ENCODE measurements around the gene KCTD7. TPM values are rescaled to one million over a fixed set of nuclear protein-coding genes. Genes with fewer than 3 reads are reported as not detected.

KCTD7 gene
- total and polyA plus RNA-seq, 2 of the 4 experiments (the other 2 are of a cell fraction): 6.1 to 12.8 TPM

DNA sequence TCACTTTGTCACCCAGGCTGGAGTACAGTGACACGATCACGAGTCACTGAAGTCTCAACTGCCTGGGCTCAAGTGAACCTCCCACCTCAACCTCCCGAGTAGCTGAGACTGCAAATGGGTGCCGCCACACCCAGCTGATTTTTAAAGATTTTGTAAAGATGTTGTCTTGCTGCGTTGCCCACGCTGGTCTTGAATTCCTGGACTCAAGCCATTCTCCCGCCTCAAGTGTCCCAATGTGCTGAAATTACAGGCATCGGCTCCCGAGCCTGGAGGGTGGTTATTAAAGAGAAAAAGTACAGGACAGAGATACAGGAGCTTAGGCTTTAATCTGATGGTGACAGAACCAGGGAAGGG lies 55.1 kb downstream of the KCTD7 start:
- Histone ChIP-seq H3K56ac (ENCODE audit: extremely low read depth, insufficient read depth, low read length) (no peak overlapping the region), H3K79me1 (ENCODE audit: low read depth in 1 of 2, low read length in 2 of 2) (peaks cover 20 to 76% of the 10 kb centered on the region in 2 experiments), H2BK15ac (ENCODE audit: low read depth, low read length) (no peak overlapping the region), H3K18ac (ENCODE audit: low read depth, low read length) (no peak overlapping the region), H3K4ac (ENCODE audit: low read depth, low read length) (peak overlapping the region; percentile 64), H2BK120ac (ENCODE audit: low read depth, low read length) (no peak overlapping the region), H3K36me3 (ENCODE audit: control insufficient read depth, insufficient read depth, low read length) (peaks cover 2% of the 10 kb centered on the region; the same call in 1 of the 2 replicates), H2BK5ac (ENCODE audit: low read depth, low read length, poor library complexity, severe bottlenecking) (peak overlapping the region; percentile 55), H4K5ac (ENCODE audit: low read depth, low read length) (no peak overlapping the region), H2AK9ac (replicated peaks; ENCODE audit: low read depth, low read length, poor library complexity) (peak overlapping the region; percentile 72), H3K4me3 (ENCODE audit: insufficient read depth, low read depth, low read length) (no peak overlapping the region), H3K4me1 (ENCODE audit: control insufficient read depth, insufficient read depth, low read length) (0 out of 2 replicates have a peak, but pooled peaks cover 3% of the 10 kb centered on the region), H4K20me1 (ENCODE audit: insufficient read depth, low read length) (peaks cover 20% of the 10 kb centered on the region), H2AK5ac (ENCODE audit: low read depth, low read length) (peak overlapping the region; percentile 56), H3K27me3 (ENCODE audit: control insufficient read depth, insufficient read depth, low read length) (no peaks in the 10 kb centered on the region), H3K23ac (ENCODE audit: low read depth, low read length) (peak overlapping the region; percentile 60), H3K27ac (ENCODE audit: insufficient read depth, low read length) (peak overlapping the region; percentile 7; the same call in 1 of the 2 replicates), H3K9me3 (ENCODE audit: control insufficient read depth, insufficient read depth, low read length) (no peaks in the 10 kb centered on the region), H4K8ac (ENCODE audit: low read depth in 2 of 2, low read length in 2 of 2) (peak overlapping the region in 1 of 2 experiments; percentile 46; a peak in 1 of 4 replicates), H3K9ac (ENCODE audit: low read depth, low read length) (no peak overlapping the region), H3K14ac (replicated peaks; ENCODE audit: low read depth, low read length) (no peak overlapping the region), H2BK20ac (ENCODE audit: low read depth, low read length) (no peak overlapping the region), H3K9me1 (ENCODE audit: insufficient read depth, low read length) (peaks cover 7% of the 10 kb centered on the region; the same call in 1 of the 2 replicates), H2AFZ (replicated peaks; ENCODE audit: low read length, poor library complexity) (no peak overlapping the region), H3K4me2 (ENCODE audit: low read depth, low read length) (no peak overlapping the region; the same call in 1 of the 2 replicates), H4K91ac (ENCODE audit: insufficient read depth, low read depth, low read length) (no peak overlapping the region; the same call in 1 of the 2 replicates)
- TF ChIP-seq MAFK (IDR thresholded peaks at IDR 0.05; ENCODE audit: low read depth, low read length) (no peak), USF2 (IDR thresholded peaks at IDR 0.05; ENCODE audit: low read depth, low read length) (no peak), CEBPB (IDR thresholded peaks at IDR 0.05; ENCODE audit: low read depth, low read length) (no peak), NFE2L2 (IDR thresholded peaks at IDR 0.05; ENCODE audit: low read depth, low read length) (no peak), CHD1 (IDR thresholded peaks at IDR 0.05; ENCODE audit: low read depth, low read length) (no peak), RFX5 (IDR thresholded peaks at IDR 0.05; ENCODE audit: low read depth, low read length) (no peak), RCOR1 (IDR thresholded peaks at IDR 0.05; ENCODE audit: insufficient replicate concordance, low read length) (no peak), MXI1 (IDR thresholded peaks at IDR 0.05; ENCODE audit: borderline replicate concordance, low read depth, low read length) (no peak), FOS (IDR thresholded peaks at IDR 0.05; ENCODE audit: low read depth, low read length) (no peak), SMC3 (IDR thresholded peaks at IDR 0.05; ENCODE audit: low read depth, low read length) (no peak), POLR2A (IDR thresholded peaks at IDR 0.05; ENCODE audit: low read depth, low read length) (no peak), CTCF (conservative IDR thresholded peaks at IDR 0.05; ENCODE audit: low read depth, low read length) (no peak), RAD21 (IDR thresholded peaks at IDR 0.05; ENCODE audit: low read length) (no peak), MAZ (IDR thresholded peaks at IDR 0.05; ENCODE audit: borderline replicate concordance, low read depth, low read length) (no peak)
- TF ChIP-seq, protein P1, sequence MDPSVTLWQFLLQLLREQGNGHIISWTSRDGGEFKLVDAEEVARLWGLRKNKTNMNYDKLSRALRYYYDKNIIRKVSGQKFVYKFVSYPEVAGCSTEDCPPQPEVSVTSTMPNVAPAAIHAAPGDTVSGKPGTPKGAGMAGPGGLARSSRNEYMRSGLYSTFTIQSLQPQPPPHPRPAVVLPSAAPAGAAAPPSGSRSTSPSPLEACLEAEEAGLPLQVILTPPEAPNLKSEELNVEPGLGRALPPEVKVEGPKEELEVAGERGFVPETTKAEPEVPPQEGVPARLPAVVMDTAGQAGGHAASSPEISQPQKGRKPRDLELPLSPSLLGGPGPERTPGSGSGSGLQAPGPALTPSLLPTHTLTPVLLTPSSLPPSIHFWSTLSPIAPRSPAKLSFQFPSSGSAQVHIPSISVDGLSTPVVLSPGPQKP (IDR thresholded peaks at IDR 0.05; ENCODE audit: borderline replicate concordance, low read depth, low read length): no peak
- no peak for DNase-seq
- ATAC-seq (ENCODE audit: low read depth): no peak
- BruUV-seq (replicated peaks): no TSS peak
- WGBS, 2 experiments (ENCODE audit: extremely low coverage in 2 of 2, insufficient read length in 1 of 2): 89% methylated on average over 5 of the region's 9 CpGs; no CpG with 5 or more reads in 1 of the 2 experiments
- intact Hi-C loops (cut with micrococcal nuclease) (no loop called here), dilution Hi-C loops (cut with HindIII; ENCODE audit: low sequenced_read_pairs, unreplicated experiment) (no loop called here), in situ Hi-C loops (cut with MboI; ENCODE audit: low sequenced_read_pairs) (no loop called here)
- ChIA-PET CTCF (no interaction called here), POLR2A (ENCODE audit: unreplicated experiment) (no interaction called here)

All from IMR-90 (cell line).